Fibroblast of mammary gland (primary cell): ENCODE measurements around the gene RPL14.

Experiments
- DNase-seq: peaks from one replicate; pipeline ENCODE4 v3.0.0-alpha.2; 2010; ENCODE audit warnings: low read depth
- H3K4me3 ChIP-seq: 2 replicates; pipeline ENCODE4 v1.5.1; 2011; ENCODE audit warnings: low read depth, mild to moderate bottlenecking, low read length, moderate library complexity; ENCODE audit not compliant: control insufficient read depth
- CTCF ChIP-seq: conservative IDR thresholded peaks from 2 replicates; pipeline ENCODE4 v1.5.1; 2011; ENCODE audit warnings: low read depth, low read length, inconsistent platforms; ENCODE audit not compliant: control insufficient read depth, insufficient read depth

The RPL14 gene

GRCh38 chr3:40497288-40497687 lies 40.1 kb downstream of the RPL14 start:
- DNase-seq: no peak

GRCh38 chr3:40499952-40500351 lies 42.8 kb downstream of the RPL14 start:
- no peak for TF ChIP-seq CTCF
- DNase-seq: no peak
- H3K4me3 ChIP-seq: no peak overlapping the region

More at GRCh38 chr3:40497288-40497687, 40.1 kb downstream of the RPL14 start:
- H3K4me3 ChIP-seq: no peak overlapping the region
- no peak for TF ChIP-seq CTCF

- DNase-seq: no peak
- TF ChIP-seq CTCF: no peak
- H3K4me3 ChIP-seq: no peak overlapping the region
Observed at GRCh38 chr3:40502034-40502433, 44.9 kb downstream of the RPL14 start.

- peak; percentile 99 for DNase-seq
- TF ChIP-seq CTCF: no peak
- no peak overlapping the region for H3K4me3 ChIP-seq
Observed at GRCh38 chr3:40504636-40505430, 47.7 kb downstream of the RPL14 start.

GRCh38 chr3:40505599-40506462 lies 48.7 kb downstream of the RPL14 start, which contains the start of gene ZNF620:
TSS of gene ZNF620 (plus strand) at chr3:40506039. CDS start at chr3:40506353, 314 bp downstream.
- peak; percentile 34 for DNase-seq
- TF ChIP-seq CTCF: no peak
- peak within 1 kb of the TSS; percentile 58 for H3K4me3 ChIP-seq

- DNase-seq: no peak
- no peak for TF ChIP-seq CTCF
- H3K4me3 ChIP-seq: no peak overlapping the region
Observed at GRCh38 chr3:40511031-40511718, 54.0 kb downstream of the RPL14 start.
